Measurements from ENCODE around the gene MSI1. TPM values are rescaled to one million over a fixed set of nuclear protein-coding genes. Genes with fewer than 3 reads are reported as not detected.

Gene MSI1
- total and polyA plus RNA-seq, 10 of the 15 experiments (the other 5 are each of a cell fraction or from before 2014, with no cell fraction given) = 0.04 TPM; not detected in 9

DNA sequence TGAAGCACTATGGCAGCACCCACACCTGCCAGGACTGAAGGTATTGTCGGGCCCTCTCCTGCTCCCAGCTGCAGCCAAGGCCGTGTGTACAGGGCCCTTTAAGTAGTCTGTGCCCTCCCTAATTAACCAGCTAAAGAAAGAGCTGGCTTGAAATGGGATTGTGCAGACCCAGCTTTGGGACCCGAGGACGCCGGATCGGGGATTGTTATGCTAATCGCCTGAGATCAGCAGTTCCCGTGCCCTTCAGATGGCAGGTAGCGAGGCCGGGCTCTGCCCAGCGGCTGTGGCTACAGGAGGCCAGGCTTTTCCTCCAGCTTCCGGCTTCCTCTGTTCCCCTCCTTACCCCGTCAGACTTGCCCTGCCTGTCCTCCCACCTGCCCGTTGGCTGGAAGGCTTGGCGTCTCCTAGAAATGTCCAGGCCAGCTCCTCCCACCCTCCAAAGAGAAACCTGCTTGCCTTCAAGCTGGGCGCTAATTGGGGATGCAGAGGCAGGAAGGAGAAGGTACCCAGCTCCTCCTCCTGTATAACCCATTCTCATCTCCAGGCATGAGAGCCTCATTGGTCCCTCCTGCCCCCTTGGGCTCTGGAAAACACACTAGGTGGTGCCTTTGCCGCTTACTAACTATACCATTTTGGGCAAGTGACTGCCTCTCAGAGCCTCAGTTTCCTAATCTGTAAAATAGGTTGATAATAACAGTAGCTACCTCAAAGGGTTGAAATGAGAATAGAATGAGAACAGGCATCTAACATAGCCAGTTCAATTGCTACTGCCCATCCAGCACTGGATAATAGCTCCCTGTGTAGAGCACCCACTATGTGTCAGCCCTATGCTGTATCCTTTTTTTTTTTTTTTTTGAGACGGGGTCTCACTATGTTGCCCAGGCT lies 25.8 kb upstream of the MSI1 start (continued):
- TF ChIP-seq, protein P1, sequence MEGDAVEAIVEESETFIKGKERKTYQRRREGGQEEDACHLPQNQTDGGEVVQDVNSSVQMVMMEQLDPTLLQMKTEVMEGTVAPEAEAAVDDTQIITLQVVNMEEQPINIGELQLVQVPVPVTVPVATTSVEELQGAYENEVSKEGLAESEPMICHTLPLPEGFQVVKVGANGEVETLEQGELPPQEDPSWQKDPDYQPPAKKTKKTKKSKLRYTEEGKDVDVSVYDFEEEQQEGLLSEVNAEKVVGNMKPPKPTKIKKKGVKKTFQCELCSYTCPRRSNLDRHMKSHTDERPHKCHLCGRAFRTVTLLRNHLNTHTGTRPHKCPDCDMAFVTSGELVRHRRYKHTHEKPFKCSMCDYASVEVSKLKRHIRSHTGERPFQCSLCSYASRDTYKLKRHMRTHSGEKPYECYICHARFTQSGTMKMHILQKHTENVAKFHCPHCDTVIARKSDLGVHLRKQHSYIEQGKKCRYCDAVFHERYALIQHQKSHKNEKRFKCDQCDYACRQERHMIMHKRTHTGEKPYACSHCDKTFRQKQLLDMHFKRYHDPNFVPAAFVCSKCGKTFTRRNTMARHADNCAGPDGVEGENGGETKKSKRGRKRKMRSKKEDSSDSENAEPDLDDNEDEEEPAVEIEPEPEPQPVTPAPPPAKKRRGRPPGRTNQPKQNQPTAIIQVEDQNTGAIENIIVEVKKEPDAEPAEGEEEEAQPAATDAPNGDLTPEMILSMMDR (IDR thresholded peaks at IDR 0.05 in 2 of 3, conservative IDR thresholded peaks at IDR 0.05 in 1 of 3; ENCODE audit: control insufficient read depth in 2 of 3, extremely low read depth in 1 of 3, insufficient read depth in 1 of 3, low read depth in 3 of 3, low read length in 3 of 3) = no peak

DNA sequence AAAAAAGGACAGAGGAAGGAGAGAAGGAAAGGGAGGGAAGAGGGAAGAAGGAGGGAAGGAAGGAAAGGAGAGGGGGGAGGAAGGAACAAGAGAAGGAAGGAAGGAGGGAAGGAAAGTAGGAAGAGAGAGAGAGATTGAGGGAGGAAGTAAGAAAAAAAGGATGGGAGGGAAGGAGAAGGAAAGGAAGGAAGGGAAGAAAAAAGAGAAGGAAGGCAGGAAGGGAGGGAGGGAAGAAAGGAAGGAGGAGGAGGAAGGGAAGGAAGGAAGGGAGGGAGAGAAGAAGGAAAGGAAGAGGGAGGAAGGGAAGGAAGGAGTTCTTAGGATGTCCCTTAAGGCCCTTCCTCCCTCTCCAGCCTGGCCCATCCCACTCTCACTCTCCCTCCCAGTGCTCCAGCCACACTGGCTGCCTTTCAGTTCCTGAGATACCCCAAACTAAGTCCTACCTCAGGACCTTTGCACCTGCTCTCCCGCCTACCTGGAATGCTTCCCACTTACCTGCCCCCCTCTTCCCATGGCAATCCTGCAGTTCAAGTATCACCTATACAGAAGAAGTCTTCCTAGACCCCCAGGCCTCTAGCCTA lies 21.7 kb upstream of the MSI1 start:
- no peak overlapping the region for H3K4me2 ChIP-seq (ENCODE audit: control insufficient read depth, insufficient read depth)
- ATAC-seq (no peak), FAIRE-seq (no peak), DNase-seq (ENCODE audit: low read depth, low spot score) (no peak)
- no peaks in the 10 kb centered on the region; a peak in 3 of 4 replicates for H3K27me3 ChIP-seq (replicated peaks in 1 of 2; ENCODE audit: control insufficient read depth in 2 of 2, insufficient read depth in 2 of 2, low read length in 1 of 2)
- POLR2A ChIA-PET = no interaction called here
- no peaks in the 10 kb centered on the region for H3K4me1 ChIP-seq (ENCODE audit: control insufficient read depth, insufficient read depth, low read length)
- no peaks in the 10 kb centered on the region for H3K9me3 ChIP-seq (replicated peaks; ENCODE audit: control insufficient read depth, insufficient read depth, low read length)
- H3K36me3 ChIP-seq (ENCODE audit: control insufficient read depth in 2 of 2, insufficient read depth in 2 of 2, low read length in 1 of 2) = no peaks in the 10 kb centered on the region
- H2AFZ ChIP-seq (ENCODE audit: control insufficient read depth, low read depth, low read length) = no peak overlapping the region
- in situ Hi-C loops (cut with MboI) = no loop called here
- BruUV-seq (replicated peaks) = no TSS peak
- intact Hi-C loops (cut with micrococcal nuclease; ENCODE audit: unreplicated experiment) = no loop called here
- H3K9ac ChIP-seq (ENCODE audit: control insufficient read depth, insufficient read depth, low read length) = no peak overlapping the region
- SMC1A ChIA-PET (ENCODE audit: uncharacterized antibody, unreplicated experiment) = no interaction called here
- no peak overlapping the region for H3K4me3 ChIP-seq
- H4K20me1 ChIP-seq (ENCODE audit: control insufficient read depth, insufficient read depth) = no peaks in the 10 kb centered on the region
- no peaks in the 10 kb centered on the region for H3K79me2 ChIP-seq (ENCODE audit: control insufficient read depth, insufficient read depth, low read length)
- 53% methylated on average over 1 of the region's 1 CpG for WGBS (ENCODE audit: insufficient coverage, insufficient replicate concordance, low lambda C conversion rate, missing lambda C conversion rate)
- no peak overlapping the region for H3K27ac ChIP-seq (ENCODE audit: control insufficient read depth, insufficient read depth)
- TF ChIP-seq, protein P2, sequence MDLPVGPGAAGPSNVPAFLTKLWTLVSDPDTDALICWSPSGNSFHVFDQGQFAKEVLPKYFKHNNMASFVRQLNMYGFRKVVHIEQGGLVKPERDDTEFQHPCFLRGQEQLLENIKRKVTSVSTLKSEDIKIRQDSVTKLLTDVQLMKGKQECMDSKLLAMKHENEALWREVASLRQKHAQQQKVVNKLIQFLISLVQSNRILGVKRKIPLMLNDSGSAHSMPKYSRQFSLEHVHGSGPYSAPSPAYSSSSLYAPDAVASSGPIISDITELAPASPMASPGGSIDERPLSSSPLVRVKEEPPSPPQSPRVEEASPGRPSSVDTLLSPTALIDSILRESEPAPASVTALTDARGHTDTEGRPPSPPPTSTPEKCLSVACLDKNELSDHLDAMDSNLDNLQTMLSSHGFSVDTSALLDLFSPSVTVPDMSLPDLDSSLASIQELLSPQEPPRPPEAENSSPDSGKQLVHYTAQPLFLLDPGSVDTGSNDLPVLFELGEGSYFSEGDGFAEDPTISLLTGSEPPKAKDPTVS (IDR thresholded peaks at IDR 0.05; ENCODE audit: low read depth, low read length) = no peak
- TF ChIP-seq JUNB (IDR thresholded peaks at IDR 0.05) (no peak), BMI1 (IDR thresholded peaks at IDR 0.05; ENCODE audit: borderline replicate concordance) (no peak), ZNF217 (IDR thresholded peaks at IDR 0.05) (no peak), MEF2A (IDR thresholded peaks at IDR 0.05; ENCODE audit: insufficient read depth, low read depth, low read length) (no peak), GABPA (IDR thresholded peaks at IDR 0.05; ENCODE audit: low read depth) (no peak), HDGF (IDR thresholded peaks at IDR 0.05) (no peak), ATF3 (IDR thresholded peaks at IDR 0.05; ENCODE audit: borderline replicate concordance, extremely low read depth, low read depth, low read length) (no peak), IKZF2 (IDR thresholded peaks at IDR 0.05) (no peak), SMARCA5 (IDR thresholded peaks at IDR 0.05) (no peak)
- TF ChIP-seq, protein P3, sequence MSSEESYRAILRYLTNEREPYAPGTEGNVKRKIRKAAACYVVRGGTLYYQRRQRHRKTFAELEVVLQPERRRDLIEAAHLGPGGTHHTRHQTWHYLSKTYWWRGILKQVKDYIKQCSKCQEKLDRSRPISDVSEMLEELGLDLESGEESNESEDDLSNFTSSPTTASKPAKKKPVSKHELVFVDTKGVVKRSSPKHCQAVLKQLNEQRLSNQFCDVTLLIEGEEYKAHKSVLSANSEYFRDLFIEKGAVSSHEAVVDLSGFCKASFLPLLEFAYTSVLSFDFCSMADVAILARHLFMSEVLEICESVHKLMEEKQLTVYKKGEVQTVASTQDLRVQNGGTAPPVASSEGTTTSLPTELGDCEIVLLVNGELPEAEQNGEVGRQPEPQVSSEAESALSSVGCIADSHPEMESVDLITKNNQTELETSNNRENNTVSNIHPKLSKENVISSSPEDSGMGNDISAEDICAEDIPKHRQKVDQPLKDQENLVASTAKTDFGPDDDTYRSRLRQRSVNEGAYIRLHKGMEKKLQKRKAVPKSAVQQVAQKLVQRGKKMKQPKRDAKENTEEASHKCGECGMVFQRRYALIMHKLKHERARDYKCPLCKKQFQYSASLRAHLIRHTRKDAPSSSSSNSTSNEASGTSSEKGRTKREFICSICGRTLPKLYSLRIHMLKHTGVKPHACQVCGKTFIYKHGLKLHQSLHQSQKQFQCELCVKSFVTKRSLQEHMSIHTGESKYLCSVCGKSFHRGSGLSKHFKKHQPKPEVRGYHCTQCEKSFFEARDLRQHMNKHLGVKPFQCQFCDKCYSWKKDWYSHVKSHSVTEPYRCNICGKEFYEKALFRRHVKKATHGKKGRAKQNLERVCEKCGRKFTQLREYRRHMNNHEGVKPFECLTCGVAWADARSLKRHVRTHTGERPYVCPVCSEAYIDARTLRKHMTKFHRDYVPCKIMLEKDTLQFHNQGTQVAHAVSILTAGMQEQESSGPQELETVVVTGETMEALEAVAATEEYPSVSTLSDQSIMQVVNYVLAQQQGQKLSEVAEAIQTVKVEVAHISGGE (CRISPR knock-in tag; IDR thresholded peaks at IDR 0.05) = no peak
- RAD21 ChIA-PET (ENCODE audit: unreplicated experiment) = no interaction called here
- CTCF ChIA-PET = no interaction called here

All from GM12878 (cell line).